HK-2 (cell line): ENCODE data around the gene KRT25.
"Not testable (repeated sequence)": the region's sequence is repeated elsewhere in the genome, so short reads cannot be mapped to it uniquely, and the experiment has no call there.

Experiments
- DNase-seq: peaks from one replicate; pipeline ENCODE4 v3.0.0-alpha.2; 2018; ENCODE audit not compliant: unreplicated experiment

KRT25 gene

GRCh38 chr17:40753804-40754203, 1.3 kb downstream of the KRT25 start:
- no peak for DNase-seq

- DNase-seq, result no peak
Observed at GRCh38 chr17:40751065-40751464, 4.1 kb downstream of the KRT25 start.

GRCh38 chr17:40750391-40750790, 4.7 kb downstream of the KRT25 start:
- no peak for DNase-seq

GRCh38 chr17:40748666-40749065, 6.5 kb downstream of the KRT25 start:
- not testable (repeated sequence) for DNase-seq

- no peak for DNase-seq
Observed at GRCh38 chr17:40738553-40738952, 16.6 kb downstream of the KRT25 start.

GRCh38 chr17:40735016-40735415, 20.1 kb downstream of the KRT25 start:
- DNase-seq, result no peak

- DNase-seq, result no peak
Observed at GRCh38 chr17:40734018-40734417, 21.1 kb downstream of the KRT25 start.

DNA sequence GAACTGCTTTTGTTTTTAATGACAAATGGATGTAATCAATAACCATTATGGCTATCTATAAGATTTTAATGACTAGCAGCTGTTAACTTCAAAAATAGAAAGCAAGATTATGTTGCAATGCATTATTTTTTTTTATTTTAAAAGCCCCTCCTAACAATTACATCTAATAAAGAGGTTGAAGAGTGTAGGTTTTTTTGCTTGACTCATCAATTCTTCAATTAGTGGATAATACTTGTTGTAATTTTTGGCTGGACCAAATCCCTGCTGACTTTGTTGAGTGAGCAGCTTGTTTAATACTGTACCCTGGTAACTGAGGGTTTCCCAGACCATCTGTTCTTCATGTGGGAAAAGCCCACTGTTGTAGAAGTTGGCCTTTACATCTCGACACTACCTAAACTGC, 24.2 kb downstream of the KRT25 start:
- DNase-seq, result no peak

DNA sequence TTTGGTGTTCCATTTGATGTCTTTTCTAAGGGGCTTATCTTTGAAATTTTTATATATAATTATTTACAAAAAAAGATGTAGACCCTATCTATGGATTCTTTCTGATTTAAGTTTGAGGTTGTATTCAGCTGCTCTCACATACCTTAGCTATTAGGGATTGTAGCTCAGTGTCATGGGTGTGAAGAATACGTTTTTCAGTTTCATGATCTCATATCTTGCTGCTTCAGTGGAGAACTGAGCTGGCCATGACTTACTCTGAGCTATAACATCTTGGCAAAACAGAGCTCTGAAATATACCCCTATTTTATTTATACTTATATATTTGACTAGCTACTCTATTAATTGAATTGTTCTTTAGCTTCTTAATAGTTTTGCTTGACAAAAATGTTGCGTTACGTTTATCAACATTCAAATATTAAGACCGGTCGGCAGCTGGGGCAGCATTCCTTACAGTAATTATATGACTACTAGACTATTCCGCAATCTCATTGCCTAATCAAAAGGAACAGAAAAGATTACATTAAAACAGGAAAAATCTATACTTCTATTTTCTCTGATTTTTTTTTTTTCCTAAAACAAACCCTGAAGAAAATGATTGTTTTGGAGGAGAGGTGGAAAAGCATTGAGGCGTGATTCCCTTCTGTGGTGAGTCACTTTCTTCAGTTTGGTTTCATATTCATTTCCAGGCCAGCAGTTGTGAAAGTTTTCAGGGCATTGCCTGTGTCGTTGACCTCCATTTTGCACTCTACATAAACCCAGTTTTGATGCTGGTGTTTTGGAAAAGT, 27.5 kb downstream of the KRT25 start:
- DNase-seq, result peak; percentile 38

GRCh38 chr17:40726919-40727318, 28.2 kb downstream of the KRT25 start:
- no peak for DNase-seq

DNA sequence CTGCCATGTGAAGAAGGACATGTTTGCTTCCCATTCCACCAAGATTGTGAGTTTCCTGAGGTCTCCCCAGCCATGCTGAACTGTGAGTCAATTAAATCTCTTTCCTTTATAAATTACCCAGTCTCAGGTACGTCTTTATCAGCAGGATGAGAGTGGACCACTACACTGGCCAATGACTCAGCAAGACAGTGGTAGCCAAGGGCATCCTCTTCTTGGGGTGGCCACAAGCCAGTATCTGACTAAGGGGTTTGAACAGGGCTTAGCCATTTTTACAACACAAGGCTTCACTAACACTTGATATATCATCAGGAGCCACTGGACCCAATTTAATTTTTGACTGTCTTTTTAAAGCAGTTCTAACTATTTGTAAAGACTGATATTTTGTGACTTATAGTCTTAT, 30.5 kb downstream of the KRT25 start:
- peak; percentile 10 for DNase-seq

DNA sequence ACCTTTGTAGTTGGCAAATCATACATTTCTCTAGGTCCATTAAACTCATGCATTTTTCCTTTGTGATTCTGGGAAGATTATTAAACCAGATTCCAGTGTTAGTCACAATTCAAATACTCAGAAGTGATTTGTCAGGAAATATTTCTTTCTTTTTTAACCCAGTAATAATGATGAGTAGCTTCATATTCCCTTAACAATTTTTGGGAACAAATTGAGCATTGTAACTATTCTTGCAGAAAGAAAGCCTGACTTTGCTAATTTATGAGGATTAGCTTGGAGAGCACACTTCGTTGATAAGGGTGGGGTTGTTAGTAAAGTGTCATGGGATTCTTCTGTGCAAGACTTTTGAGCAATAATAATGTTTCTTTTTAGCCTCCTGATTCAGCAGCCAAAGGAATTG, 32.9 kb downstream of the KRT25 start:
- no peak for DNase-seq

- DNase-seq, result no peak
Observed at GRCh38 chr17:40720899-40721298, 34.2 kb downstream of the KRT25 start.

GRCh38 chr17:40718930-40719329, 36.2 kb downstream of the KRT25 start:
- DNase-seq, result no peak

GRCh38 chr17:40717776-40718175, 37.4 kb downstream of the KRT25 start:
- DNase-seq, result no peak

GRCh38 chr17:40714473-40714872, 40.7 kb downstream of the KRT25 start:
- DNase-seq, result no peak

DNA sequence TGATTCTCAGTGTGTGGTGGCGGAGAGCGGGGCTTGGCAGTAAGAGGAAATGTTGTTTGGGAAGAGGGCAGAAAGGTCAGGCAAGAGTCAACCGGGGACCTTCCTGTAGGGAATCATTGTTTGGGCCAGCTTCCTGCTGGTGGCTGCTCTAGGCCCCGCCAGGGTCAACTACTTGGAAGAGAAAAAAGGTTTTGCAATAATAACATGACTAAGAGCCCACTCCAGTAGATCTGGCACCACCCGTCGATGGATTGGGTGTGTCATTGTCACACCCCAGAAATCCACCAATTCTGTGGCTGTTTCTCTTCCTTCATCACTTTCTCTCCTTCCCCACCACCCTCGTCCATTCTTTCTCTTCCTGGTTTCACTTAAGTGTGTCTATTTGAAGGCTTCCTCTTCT, 47.4 kb downstream of the KRT25 start:
- DNase-seq, result no peak

DNA sequence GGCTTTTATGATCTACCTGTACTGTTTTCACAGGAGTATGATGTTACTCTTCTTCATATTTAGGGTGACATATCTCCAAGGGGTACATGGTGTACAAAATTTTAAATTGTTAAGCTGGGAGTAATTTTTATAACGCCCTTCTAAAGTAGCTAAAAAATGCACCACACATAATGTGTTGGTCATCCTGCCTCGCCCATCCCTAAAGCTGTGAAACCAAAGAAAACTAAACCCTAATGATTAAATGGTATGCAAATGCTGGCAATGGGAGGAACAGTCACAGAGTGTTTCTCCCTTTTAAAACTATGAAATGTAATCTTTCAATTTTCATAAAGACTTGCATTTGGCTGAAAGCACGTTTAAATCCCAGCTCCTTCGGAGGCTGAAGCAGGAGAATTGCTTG, 49.5 kb downstream of the KRT25 start:
- DNase-seq, result no peak

GRCh38 chr17:40703652-40704051, 51.5 kb downstream of the KRT25 start, which contains the start of gene KRT24:
TSS of gene KRT24 (minus strand) at chr17:40703752. CDS start at chr17:40703693, 59 bp downstream.
- DNase-seq, result no peak

DNA sequence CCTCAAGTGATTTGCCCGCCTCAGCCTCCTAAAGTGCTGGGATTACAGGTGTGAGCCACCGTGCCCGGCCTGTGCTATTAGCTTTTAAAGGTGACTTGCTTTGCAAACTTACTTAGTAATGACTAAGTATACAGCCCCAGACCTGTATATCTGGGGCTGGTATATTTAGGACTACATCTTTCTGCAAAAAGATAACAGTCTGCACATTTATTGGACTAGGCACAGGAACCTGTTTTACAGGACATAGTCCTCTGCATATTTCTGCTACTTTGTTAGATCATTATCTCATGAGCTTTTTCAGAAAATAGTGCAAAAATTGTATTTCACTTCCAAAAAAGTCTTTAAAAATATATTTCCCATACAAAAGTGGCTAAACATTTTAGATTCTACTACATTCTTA, 52.9 kb downstream of the KRT25 start:
- no peak for DNase-seq

GRCh38 chr17:40699853-40700252, 55.3 kb downstream of the KRT25 start:
- DNase-seq, result no peak

- DNase-seq, result no peak
Observed at GRCh38 chr17:40699371-40699770, 55.8 kb downstream of the KRT25 start.
